Type B pancreatic cell (in vitro differentiated cells): Measurements from ENCODE around the gene TRMU. TPM values are rescaled to one million over a fixed set of nuclear protein-coding genes. Genes with fewer than 3 reads are reported as not detected.
A peak's percentile ranks its signal among the peaks of the same experiment; 100 is the strongest.

ENCODE experiments used
- DNase-seq: peaks from one replicate; pipeline ENCODE4 v3.0.0; 2021; ENCODE audit warnings: mixed read lengths; ENCODE audit not compliant: unreplicated experiment; ENCODE audit errors: extremely low spot score
- H3K27ac Mint-ChIP-seq: 2 replicates; pipeline ENCODE4 v1.8.0; 2021; ENCODE audit warnings: mild to moderate bottlenecking, mixed read lengths
- H3K27me3 Mint-ChIP-seq: 2 replicates; pipeline ENCODE4 v1.8.0; 2021; ENCODE audit warnings: mixed read lengths
- H3K36me3 Mint-ChIP-seq: 2 replicates; pipeline ENCODE4 v1.8.0; 2021; ENCODE audit warnings: mixed read lengths
- H3K4me1 Mint-ChIP-seq: one replicate; pipeline ENCODE4 v1.8.0; 2021; ENCODE audit warnings: mixed read lengths; ENCODE audit not compliant: unreplicated experiment
- H3K4me3 Mint-ChIP-seq: 2 replicates; pipeline ENCODE4 v1.8.0; 2021; ENCODE audit warnings: mild to moderate bottlenecking, mixed read lengths
- H3K9me3 Mint-ChIP-seq: 2 replicates; pipeline ENCODE4 v1.8.0; 2021; ENCODE audit warnings: mixed read lengths
- total RNA-seq: library from RNA; stranded (reverse); gene quantifications from 2 replicates; pipeline ENCODE4 v1.2.1, GENCODE V29; 2021; ENCODE audit warnings: low replicate concordance
- TF ChIP-seq, protein P1 (sequence below): fragments of 200-600 bp; sonication (generic); conservative IDR thresholded peaks from 2 replicates; pipeline ENCODE4 v1.5.0; 2021; ENCODE audit warnings: antibody characterized with exemption, mild to moderate bottlenecking

TRMU gene
- total RNA-seq, 1 donor from 2014 or later, result 68.4 TPM

DNA sequence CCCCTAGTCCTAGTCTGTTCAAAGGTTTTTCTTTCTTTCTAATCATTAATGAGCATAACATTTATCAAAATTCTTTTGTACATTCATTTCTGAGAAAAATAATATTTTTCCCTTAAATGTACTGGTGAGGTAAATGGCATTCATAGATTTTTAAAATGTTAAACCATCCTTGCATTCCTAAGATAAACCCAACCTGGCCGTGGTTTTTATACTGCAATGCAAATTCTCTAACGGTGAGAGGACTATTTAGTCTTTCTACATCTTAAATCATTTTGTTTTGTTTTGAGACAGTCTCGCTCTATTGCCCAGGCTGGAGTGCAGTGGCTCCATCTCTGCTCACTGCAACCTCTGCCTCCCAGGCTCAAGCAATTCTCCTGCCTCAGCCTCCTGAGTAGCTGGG is 40.6 kb downstream of the TRMU start:
- Mint-ChIP-seq H3K36me3 (peaks cover 6% of the 10 kb centered on the region), H3K4me3 (no peak overlapping the region), H3K4me1 (peaks cover 33% of the 10 kb centered on the region), H3K9me3 (peaks cover 5% of the 10 kb centered on the region), H3K27ac (peak overlapping the region; percentile 0), H3K27me3 (peaks cover 4% of the 10 kb centered on the region)
- DNase-seq, result no peak
- TF ChIP-seq, protein P1, sequence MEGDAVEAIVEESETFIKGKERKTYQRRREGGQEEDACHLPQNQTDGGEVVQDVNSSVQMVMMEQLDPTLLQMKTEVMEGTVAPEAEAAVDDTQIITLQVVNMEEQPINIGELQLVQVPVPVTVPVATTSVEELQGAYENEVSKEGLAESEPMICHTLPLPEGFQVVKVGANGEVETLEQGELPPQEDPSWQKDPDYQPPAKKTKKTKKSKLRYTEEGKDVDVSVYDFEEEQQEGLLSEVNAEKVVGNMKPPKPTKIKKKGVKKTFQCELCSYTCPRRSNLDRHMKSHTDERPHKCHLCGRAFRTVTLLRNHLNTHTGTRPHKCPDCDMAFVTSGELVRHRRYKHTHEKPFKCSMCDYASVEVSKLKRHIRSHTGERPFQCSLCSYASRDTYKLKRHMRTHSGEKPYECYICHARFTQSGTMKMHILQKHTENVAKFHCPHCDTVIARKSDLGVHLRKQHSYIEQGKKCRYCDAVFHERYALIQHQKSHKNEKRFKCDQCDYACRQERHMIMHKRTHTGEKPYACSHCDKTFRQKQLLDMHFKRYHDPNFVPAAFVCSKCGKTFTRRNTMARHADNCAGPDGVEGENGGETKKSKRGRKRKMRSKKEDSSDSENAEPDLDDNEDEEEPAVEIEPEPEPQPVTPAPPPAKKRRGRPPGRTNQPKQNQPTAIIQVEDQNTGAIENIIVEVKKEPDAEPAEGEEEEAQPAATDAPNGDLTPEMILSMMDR, result no peak

DNA sequence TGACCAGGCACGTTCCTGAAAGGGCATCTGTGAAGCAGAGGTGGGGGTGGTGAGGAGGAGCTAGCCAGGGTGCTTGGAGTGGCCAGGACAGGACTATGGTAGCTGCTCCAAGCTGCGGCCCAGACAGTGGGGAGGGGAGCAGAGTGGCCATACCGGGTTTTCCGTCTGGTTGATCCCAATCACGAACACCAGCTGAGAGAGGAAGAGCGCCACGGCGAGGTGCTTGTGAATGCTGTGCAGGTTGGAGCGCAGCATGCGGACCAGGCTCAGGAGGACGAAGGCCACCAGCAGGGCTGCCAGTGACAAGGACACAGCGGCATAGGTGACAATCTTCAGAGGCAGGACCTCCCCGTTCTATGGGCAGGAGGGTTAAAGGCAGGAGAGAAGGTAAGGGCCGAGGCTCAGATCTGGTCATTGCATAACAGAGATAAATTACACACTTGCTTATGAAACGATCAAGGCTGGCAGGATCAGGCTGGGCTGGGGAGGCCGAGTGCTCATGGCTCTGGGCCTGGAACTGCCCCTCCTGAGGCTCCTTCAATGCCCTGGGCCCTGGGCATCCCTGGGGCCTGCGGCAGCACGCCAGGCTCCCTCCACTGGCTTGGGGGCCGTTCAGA is 41.5 kb downstream of the TRMU start:
- peaks cover 35% of the 10 kb centered on the region for H3K4me1 Mint-ChIP-seq
- TF ChIP-seq, protein P1, result no peak
- peaks cover 5% of the 10 kb centered on the region for H3K9me3 Mint-ChIP-seq
- no peak for DNase-seq
- peaks cover 4% of the 10 kb centered on the region for H3K27me3 Mint-ChIP-seq
- H3K27ac Mint-ChIP-seq, result peak overlapping the region; percentile 85
- peaks cover 6% of the 10 kb centered on the region for H3K36me3 Mint-ChIP-seq
- peak overlapping the region; percentile 14 for H3K4me3 Mint-ChIP-seq

DNA sequence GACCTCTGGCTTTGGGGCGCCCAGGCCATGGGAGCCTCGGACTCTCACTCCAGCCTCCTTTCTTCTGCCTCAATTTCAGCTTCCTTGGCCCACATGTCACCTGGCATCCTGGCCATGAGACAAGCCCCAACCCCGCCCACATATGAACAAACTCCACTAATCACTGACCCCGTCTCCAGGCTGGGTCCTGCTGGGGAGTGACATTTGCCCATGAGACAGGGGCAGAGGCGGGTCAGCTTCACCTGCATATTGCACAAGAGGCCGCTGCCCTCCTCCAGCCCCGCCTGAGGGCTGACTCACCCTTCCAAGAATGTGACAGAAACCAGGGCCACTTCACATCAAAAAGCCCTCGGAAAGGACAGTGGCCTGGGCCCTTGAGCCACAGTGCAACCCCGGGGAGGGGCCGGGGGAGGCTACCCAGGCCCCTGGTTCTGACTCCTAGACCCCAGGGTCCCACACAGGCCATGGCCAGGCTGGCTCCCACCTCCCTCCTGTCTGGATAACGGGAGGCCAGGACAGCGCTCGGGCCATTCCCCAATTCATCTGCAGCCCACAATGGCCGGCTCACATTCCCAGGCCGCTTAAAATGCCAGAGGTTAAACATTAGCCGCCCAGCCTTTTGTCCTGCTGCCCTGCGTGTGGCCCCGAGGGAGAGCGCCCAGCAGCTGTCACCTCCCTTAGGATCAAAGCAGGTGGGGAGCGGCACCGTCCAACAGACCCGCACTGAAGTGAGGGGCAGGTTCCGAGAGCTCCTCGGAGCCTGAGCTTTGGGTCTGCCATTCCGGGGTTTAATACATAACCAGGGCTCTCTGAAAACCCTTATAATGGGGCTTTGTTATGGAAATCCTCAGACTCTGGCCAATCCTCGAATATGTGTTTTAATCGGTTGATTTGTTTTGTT is 42.3 kb downstream of the TRMU start:
- H3K4me3 Mint-ChIP-seq, result peak overlapping the region; percentile 49
- peaks cover 10% of the 10 kb centered on the region for H3K36me3 Mint-ChIP-seq
- H3K9me3 Mint-ChIP-seq, result peaks cover 5% of the 10 kb centered on the region
- DNase-seq, result no peak
- peaks cover 35% of the 10 kb centered on the region for H3K4me1 Mint-ChIP-seq
- H3K27ac Mint-ChIP-seq, result peak overlapping the region; percentile 85
- TF ChIP-seq, protein P1, result no peak
- H3K27me3 Mint-ChIP-seq, result peaks cover 4% of the 10 kb centered on the region

DNA sequence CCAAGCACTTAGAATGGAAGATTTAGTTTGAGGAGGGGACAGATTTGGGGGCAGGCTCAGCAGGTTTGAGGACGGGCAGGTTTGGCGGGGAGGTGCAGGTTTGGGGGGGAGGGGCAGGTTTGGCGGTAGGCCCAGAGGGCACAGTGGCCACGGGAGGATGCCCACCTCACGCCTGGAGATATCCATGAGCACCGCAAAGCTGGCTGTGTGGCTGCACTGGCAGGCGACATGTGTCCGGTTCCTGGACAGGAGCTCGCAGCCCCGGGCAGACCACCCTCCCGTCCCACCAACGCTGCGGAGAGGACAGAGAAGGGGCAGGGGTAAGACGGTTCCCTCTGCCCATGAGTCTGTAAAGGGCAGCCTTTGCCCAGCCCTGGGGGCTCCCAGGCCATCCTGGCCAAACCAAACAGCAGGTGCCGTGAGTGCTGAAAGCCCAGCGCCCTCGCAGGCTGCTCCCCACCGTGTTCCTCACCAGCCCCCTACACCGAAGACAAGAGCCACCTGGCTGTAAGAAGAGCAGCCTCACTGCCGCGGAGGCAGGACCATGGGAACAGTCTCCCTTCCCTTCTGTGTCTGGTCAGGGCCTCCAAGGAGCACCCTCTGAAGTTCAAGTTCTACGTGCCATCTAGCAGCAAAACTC is 43.0 kb downstream of the TRMU start:
- H3K4me1 Mint-ChIP-seq, result peaks cover 35% of the 10 kb centered on the region
- H3K9me3 Mint-ChIP-seq, result peaks cover 5% of the 10 kb centered on the region
- peak overlapping the region; percentile 61 for H3K4me3 Mint-ChIP-seq
- peaks cover 13% of the 10 kb centered on the region for H3K36me3 Mint-ChIP-seq
- TF ChIP-seq, protein P1, result no peak
- no peak for DNase-seq
- H3K27ac Mint-ChIP-seq, result peak overlapping the region; percentile 84
- peaks cover 4% of the 10 kb centered on the region for H3K27me3 Mint-ChIP-seq

DNA sequence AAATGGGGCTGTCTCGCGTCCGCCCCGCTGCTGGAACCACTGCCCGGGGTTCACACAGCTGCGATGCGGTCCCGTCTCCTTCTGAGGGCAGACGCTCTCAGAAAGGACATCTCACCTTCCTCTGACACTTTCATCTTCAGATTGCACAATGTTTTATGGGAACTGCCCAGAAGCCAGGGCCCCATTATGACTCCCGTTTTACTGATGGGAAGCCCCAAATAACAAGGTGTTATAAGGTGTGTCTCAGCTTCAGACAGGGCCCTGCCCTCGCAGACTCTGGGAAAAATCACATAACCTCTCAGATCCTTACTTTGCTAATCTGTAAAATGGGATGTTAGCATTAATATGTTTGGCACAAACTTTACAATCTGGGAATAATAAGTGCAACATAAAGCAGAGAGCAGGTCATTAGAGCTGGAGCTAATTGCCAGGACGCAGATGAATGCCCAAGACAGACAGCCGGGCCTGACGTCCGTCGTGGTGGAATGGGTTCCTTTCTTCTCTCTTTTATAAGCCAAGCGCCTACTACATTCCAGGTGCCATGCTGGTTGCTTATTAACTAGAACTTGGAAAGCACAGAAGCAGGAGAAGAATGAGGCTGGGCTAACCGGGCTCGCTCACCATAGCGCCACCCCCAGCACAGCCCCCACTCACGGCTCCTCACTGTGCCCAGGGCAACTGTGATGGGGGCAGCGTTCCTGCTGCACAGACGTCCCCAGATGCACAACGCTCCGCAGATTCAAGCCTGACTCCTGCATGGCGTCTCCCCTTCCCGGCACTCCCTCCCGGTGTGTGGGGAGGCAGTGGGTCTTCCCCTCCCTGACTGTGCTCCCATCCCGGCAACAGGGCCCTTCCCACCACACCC is 43.8 kb downstream of the TRMU start:
- H3K9me3 Mint-ChIP-seq, result peaks cover 5% of the 10 kb centered on the region
- peak overlapping the region; percentile 70 for H3K27ac Mint-ChIP-seq
- TF ChIP-seq, protein P1, result no peak
- peaks cover 13% of the 10 kb centered on the region for H3K36me3 Mint-ChIP-seq
- peaks cover 35% of the 10 kb centered on the region for H3K4me1 Mint-ChIP-seq
- H3K27me3 Mint-ChIP-seq, result peaks cover 4% of the 10 kb centered on the region
- no peak for DNase-seq
- H3K4me3 Mint-ChIP-seq, result peak overlapping the region; percentile 61
